GM13977 (cell line): ENCODE results near the gene PLEKHG4.

Experiments
- DNase-seq: peaks from one replicate; pipeline ENCODE4 v3.0.0; 2012; ENCODE audit warnings: low spot score
- CTCF ChIP-seq: IDR thresholded peaks from 2 replicates; pipeline ENCODE4 v1.5.1; 2012; ENCODE audit warnings: mild to moderate bottlenecking, control low read depth; ENCODE audit not compliant: insufficient read depth; ENCODE audit errors: extremely low read depth, missing control alignments
- in situ Hi-C: fragments of 300-500 bp; cut with MboI; formaldehyde crosslinking; loops from one replicate; pipeline ENCODE4 v1.12.0; 2022; ENCODE audit warnings: low sequenced_read_pairs, low pct_unique_long_range_greater_than_20kb, mixed read lengths, inconsistent platforms; ENCODE audit not compliant: unreplicated experiment

The PLEKHG4 gene

GRCh38 chr16:67271446-67271845 lies 7.9 kb upstream of the PLEKHG4 start:
- in situ Hi-C loops: no loop called here
- TF ChIP-seq CTCF: no peak
- no peak for DNase-seq

- in situ Hi-C loops: no loop called here
- no peak for TF ChIP-seq CTCF
- DNase-seq: no peak
Measured at GRCh38 chr16:67275321-67275720, 4.0 kb upstream of the PLEKHG4 start.

- in situ Hi-C loops: no loop called here
- no peak for TF ChIP-seq CTCF
- DNase-seq: no peak
Measured at GRCh38 chr16:67277294-67277998, 1.9 kb upstream of the PLEKHG4 start.

GRCh38 chr16:67277999-67278772 lies 1.1 kb upstream of the PLEKHG4 start:
- no peak for TF ChIP-seq CTCF
- no peak for DNase-seq
- in situ Hi-C loops: no loop called here

GRCh38 chr16:67278773-67279295 lies 498 bp upstream of the PLEKHG4 start:
- in situ Hi-C loops: no loop called here
- peak; percentile 83 for DNase-seq
- peak; percentile 45 for TF ChIP-seq CTCF

GRCh38 chr16:67280090-67281015 lies 1.0 kb downstream of the PLEKHG4 start:
- in situ Hi-C loops: no loop called here
- DNase-seq: no peak
- no peak for TF ChIP-seq CTCF
